OCI-LY1 (cell line): ENCODE results near the gene EPB41.

ENCODE experiments used
- CTCF ChIP-seq: fragments of 200-600 bp; sonication (generic), shearing (Covaris generic); IDR thresholded peaks from 2 replicates; pipeline ENCODE4 v1.5.1; 2017; ENCODE audit warnings: mild to moderate bottlenecking, antibody characterized with exemption, low read length, moderate library complexity, mixed read lengths
- EZH2 ChIP-seq: fragments of 200-600 bp; sonication (generic), shearing (Covaris generic); IDR thresholded peaks from 2 replicates; pipeline ENCODE4 v1.8.0; 2017; ENCODE audit warnings: borderline replicate concordance, mixed run types, mild to moderate bottlenecking, antibody characterized with exemption, low read length, moderate library complexity, mixed read lengths

DNA sequence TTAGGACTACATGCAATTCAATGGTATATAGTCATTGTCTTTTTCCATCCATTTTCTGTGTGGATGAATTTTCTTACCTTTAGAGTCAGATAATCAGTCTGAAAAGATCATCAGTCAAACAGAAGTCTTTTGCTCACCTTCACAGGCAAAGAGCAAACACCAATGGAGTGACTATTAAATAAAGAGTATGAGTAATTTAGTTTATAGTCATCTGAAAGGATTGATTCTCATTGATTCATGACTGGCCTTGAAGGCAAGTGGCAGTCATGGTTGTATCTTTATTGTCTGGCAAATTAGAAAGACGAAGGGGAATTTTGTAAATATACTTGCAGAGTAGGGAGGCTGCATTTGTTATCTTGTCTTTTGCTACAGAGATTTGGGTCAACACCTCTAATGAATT, 89.9 kb downstream of the EPB41 start:
- TF ChIP-seq CTCF: no peak
- no peak for TF ChIP-seq EZH2
